GM19193 (cell line): ENCODE results near the gene ANAPC7.

Experiments
- POLR2A ChIP-seq: IDR thresholded peaks from 4 replicates; pipeline ENCODE4 v1.6.1; 2011; ENCODE audit not compliant: insufficient read depth, insufficient read length; ENCODE audit errors: extremely low read depth

ANAPC7 gene

GRCh38 chr12:110351119-110351518 lies 52.4 kb downstream of the ANAPC7 start:
- TF ChIP-seq POLR2A, result no peak

- peak; percentile 32 for TF ChIP-seq POLR2A
These were observed 53.9 kb downstream of the ANAPC7 start for GRCh38 chr12:110349514-110350151.

- no peak for TF ChIP-seq POLR2A
These were observed 54.4 kb downstream of the ANAPC7 start for GRCh38 chr12:110349096-110349495.

- no peak for TF ChIP-seq POLR2A
These were observed 55.0 kb downstream of the ANAPC7 start for GRCh38 chr12:110348431-110349059.

GRCh38 chr12:110347767-110348166 lies 55.7 kb downstream of the ANAPC7 start:
- no peak for TF ChIP-seq POLR2A

- TF ChIP-seq POLR2A, result peak; percentile 20
These were observed 57.5 kb downstream of the ANAPC7 start for GRCh38 chr12:110345963-110346362.

GRCh38 chr12:110345176-110345661 lies 58.3 kb downstream of the ANAPC7 start:
- no peak for TF ChIP-seq POLR2A

GRCh38 chr12:110344657-110345056 lies 58.9 kb downstream of the ANAPC7 start:
- no peak for TF ChIP-seq POLR2A

GRCh38 chr12:110343736-110344555 lies 59.6 kb downstream of the ANAPC7 start:
- no peak for TF ChIP-seq POLR2A

- TF ChIP-seq POLR2A, result no peak
These were observed 60.4 kb downstream of the ANAPC7 start for GRCh38 chr12:110343114-110343513.

GRCh38 chr12:110342157-110342556 lies 61.4 kb downstream of the ANAPC7 start:
- TF ChIP-seq POLR2A, result no peak

GRCh38 chr12:110340706-110341105 lies 62.8 kb downstream of the ANAPC7 start:
- no peak for TF ChIP-seq POLR2A

- no peak for TF ChIP-seq POLR2A
These were observed 64.1 kb downstream of the ANAPC7 start for GRCh38 chr12:110339184-110339952.

GRCh38 chr12:110338754-110339153 lies 64.8 kb downstream of the ANAPC7 start:
- TF ChIP-seq POLR2A, result no peak

- TF ChIP-seq POLR2A, result no peak
These were observed 65.4 kb downstream of the ANAPC7 start for GRCh38 chr12:110337912-110338710.

GRCh38 chr12:110335481-110336045 lies 67.9 kb downstream of the ANAPC7 start:
- no peak for TF ChIP-seq POLR2A
